Ishikawa (cell line): ENCODE data around the gene NEK10.

Experiments used
- CEBPB ChIP-seq: IDR thresholded peaks from 2 replicates; pipeline ENCODE4 v1.6.1; 2012
- CREB1 ChIP-seq: IDR thresholded peaks from 2 replicates; pipeline ENCODE4 v1.6.1; 2012; ENCODE audit warnings: low read depth
- EP300 ChIP-seq: IDR thresholded peaks from 2 replicates; pipeline ENCODE4 v1.6.1; 2012; ENCODE audit warnings: borderline replicate concordance
- FOXM1 ChIP-seq: IDR thresholded peaks from 2 replicates; pipeline ENCODE4 v1.6.1; 2012; ENCODE audit warnings: low read depth, borderline replicate concordance
- NFIC ChIP-seq: IDR thresholded peaks from 2 replicates; pipeline ENCODE4 v1.6.1; 2012
- RAD21 ChIP-seq: IDR thresholded peaks from 2 replicates; pipeline ENCODE4 v1.6.1; 2012; ENCODE audit warnings: low read depth
- TAF1 ChIP-seq: IDR thresholded peaks from 2 replicates; pipeline ENCODE4 v1.6.1; 2012; ENCODE audit warnings: low read depth, mild to moderate bottlenecking
- TEAD4 ChIP-seq: IDR thresholded peaks from 2 replicates; pipeline ENCODE4 v1.6.1; 2012
- YY1 ChIP-seq: IDR thresholded peaks from 2 replicates; pipeline ENCODE4 v1.6.1; 2012; ENCODE audit warnings: low read depth
- ZBTB7A ChIP-seq: IDR thresholded peaks from 2 replicates; pipeline ENCODE4 v1.6.1; 2012; ENCODE audit warnings: low read depth
- TF ChIP-seq, protein P1 (sequence below): IDR thresholded peaks from 2 replicates; pipeline ENCODE4 v1.6.1; 2012; ENCODE audit warnings: low read depth, mild to moderate bottlenecking
- TF ChIP-seq, protein P2 (sequence below): IDR thresholded peaks from 2 replicates; pipeline ENCODE4 v1.6.1; 2012
- TF ChIP-seq, protein P3 (sequence below): IDR thresholded peaks from 2 replicates; pipeline ENCODE4 v1.6.1; 2012

DNA sequence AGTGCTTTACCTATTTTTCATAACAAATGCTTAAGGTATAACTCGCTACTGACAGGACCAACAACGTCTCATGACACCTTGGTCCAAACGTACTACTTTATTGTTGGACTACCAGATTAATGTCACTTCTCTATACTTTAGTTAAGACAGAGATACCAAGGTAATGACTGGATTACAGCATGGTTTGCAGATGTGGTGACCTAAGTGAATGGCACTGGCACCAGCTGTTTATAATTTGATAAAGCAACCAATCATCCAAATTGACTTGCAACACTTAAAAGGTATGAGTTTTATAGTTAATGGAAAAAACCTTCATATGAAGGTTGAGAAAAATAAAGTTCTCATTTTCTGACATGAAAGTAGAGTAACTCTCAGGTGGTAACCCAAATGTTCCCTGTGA is 209.0 kb downstream of the NEK10 start:
- no peak for TF ChIP-seq CREB1
- TF ChIP-seq EP300: no peak
- TF ChIP-seq, protein P1, sequence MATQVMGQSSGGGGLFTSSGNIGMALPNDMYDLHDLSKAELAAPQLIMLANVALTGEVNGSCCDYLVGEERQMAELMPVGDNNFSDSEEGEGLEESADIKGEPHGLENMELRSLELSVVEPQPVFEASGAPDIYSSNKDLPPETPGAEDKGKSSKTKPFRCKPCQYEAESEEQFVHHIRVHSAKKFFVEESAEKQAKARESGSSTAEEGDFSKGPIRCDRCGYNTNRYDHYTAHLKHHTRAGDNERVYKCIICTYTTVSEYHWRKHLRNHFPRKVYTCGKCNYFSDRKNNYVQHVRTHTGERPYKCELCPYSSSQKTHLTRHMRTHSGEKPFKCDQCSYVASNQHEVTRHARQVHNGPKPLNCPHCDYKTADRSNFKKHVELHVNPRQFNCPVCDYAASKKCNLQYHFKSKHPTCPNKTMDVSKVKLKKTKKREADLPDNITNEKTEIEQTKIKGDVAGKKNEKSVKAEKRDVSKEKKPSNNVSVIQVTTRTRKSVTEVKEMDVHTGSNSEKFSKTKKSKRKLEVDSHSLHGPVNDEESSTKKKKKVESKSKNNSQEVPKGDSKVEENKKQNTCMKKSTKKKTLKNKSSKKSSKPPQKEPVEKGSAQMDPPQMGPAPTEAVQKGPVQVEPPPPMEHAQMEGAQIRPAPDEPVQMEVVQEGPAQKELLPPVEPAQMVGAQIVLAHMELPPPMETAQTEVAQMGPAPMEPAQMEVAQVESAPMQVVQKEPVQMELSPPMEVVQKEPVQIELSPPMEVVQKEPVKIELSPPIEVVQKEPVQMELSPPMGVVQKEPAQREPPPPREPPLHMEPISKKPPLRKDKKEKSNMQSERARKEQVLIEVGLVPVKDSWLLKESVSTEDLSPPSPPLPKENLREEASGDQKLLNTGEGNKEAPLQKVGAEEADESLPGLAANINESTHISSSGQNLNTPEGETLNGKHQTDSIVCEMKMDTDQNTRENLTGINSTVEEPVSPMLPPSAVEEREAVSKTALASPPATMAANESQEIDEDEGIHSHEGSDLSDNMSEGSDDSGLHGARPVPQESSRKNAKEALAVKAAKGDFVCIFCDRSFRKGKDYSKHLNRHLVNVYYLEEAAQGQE: no peak
- TF ChIP-seq CEBPB: no peak
- TF ChIP-seq YY1: no peak
- no peak for TF ChIP-seq TAF1
- TF ChIP-seq, protein P2, sequence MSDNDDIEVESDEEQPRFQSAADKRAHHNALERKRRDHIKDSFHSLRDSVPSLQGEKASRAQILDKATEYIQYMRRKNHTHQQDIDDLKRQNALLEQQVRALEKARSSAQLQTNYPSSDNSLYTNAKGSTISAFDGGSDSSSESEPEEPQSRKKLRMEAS: no peak
- no peak for TF ChIP-seq ZBTB7A
- TF ChIP-seq FOXM1: no peak
- TF ChIP-seq RAD21: no peak
- no peak for TF ChIP-seq TEAD4
- TF ChIP-seq, protein P3, sequence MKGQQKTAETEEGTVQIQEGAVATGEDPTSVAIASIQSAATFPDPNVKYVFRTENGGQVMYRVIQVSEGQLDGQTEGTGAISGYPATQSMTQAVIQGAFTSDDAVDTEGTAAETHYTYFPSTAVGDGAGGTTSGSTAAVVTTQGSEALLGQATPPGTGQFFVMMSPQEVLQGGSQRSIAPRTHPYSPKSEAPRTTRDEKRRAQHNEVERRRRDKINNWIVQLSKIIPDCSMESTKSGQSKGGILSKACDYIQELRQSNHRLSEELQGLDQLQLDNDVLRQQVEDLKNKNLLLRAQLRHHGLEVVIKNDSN: no peak
- TF ChIP-seq NFIC: no peak
